Inflammatory macrophage treated with lipopolysaccharide for 4 hours (primary cell): Measurements from ENCODE around the gene MOGAT3.
A peak's percentile ranks its signal among the peaks of the same experiment; 100 is the strongest.

Experiments used
- DNase-seq: peaks from one replicate; pipeline ENCODE4 v3.0.0-alpha.2; 2020

The MOGAT3 gene, protein sequence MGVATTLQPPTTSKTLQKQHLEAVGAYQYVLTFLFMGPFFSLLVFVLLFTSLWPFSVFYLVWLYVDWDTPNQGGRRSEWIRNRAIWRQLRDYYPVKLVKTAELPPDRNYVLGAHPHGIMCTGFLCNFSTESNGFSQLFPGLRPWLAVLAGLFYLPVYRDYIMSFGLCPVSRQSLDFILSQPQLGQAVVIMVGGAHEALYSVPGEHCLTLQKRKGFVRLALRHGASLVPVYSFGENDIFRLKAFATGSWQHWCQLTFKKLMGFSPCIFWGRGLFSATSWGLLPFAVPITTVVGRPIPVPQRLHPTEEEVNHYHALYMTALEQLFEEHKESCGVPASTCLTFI

GRCh38 chr7:101200862-101201599 lies at the start of gene MOGAT3:
Gene MOGAT3, minus strand, starts transcription at chr7:101201036. Its CDS starts 182 bp downstream, at chr7:101200854.
- no peak for DNase-seq

GRCh38 chr7:101250324-101250723 lies 49.5 kb upstream of the MOGAT3 start:
- no peak for DNase-seq

- DNase-seq = no peak
These were observed 47.4 kb upstream of the MOGAT3 start for GRCh38 chr7:101248276-101248675.

- DNase-seq = no peak
These were observed 44.4 kb upstream of the MOGAT3 start for GRCh38 chr7:101245147-101245668.

- DNase-seq = peak; percentile 90
These were observed 43.7 kb upstream of the MOGAT3 start, which contains the start of gene FIS1 for GRCh38 chr7:101244375-101245146. Gene FIS1, minus strand, starts transcription at chr7:101245081. Its CDS starts 77 bp downstream, at chr7:101245004.

DNA sequence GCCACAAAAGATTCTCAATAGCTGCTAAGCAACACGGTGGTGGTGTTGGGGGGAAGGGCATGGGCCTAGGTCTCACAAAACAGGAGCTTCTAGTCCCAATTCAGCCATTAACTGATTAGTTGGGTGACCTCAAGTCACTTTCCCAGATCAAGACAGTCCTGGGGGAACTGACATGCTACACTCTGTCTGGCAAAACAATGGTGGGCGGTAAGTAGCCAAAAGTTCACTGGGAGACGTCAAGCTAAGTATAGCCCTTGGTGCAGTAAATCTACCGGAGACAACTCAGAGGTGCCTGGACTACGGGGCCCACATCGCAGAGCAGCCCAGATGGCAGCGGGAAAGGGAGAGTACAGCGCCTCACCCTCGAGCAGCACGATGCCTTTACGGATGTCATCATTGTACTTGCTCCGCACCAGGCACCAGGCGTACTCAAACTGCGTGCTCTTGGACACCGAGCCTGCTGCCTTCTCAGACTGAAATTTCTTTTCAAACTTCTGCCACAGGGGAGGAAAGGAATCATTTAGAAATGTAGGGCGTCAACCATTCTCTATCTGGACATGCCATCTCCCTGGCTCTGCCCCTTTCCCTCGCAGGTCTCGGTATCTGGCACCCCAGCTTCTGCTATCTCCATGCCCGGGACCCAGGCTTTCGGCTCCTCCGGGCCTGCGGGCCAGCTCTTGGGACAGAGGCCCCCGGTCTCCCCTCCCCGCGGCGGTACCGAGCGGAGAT lies 43.0 kb upstream of the MOGAT3 start:
- DNase-seq = peak; percentile 35

GRCh38 chr7:101241443-101242349 lies 40.9 kb upstream of the MOGAT3 start:
- no peak for DNase-seq

DNA sequence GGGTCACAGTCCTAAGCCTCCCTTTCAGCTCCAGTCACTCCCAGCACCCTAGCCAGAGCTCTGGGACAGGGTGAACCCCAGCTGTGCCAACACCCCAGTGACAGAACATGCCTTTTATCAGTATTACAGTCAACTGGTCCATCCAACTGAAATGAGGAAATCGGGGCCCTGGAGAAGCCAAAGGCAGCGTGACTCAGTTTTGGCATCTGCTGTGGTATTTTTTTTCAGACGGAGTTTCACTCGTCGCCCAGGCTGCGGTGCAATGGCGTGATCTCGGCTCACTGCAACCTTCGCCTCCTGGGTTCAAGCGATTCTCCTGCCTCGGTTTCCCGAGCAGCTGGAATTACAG lies 40.2 kb upstream of the MOGAT3 start:
- DNase-seq = peak; percentile 83

DNA sequence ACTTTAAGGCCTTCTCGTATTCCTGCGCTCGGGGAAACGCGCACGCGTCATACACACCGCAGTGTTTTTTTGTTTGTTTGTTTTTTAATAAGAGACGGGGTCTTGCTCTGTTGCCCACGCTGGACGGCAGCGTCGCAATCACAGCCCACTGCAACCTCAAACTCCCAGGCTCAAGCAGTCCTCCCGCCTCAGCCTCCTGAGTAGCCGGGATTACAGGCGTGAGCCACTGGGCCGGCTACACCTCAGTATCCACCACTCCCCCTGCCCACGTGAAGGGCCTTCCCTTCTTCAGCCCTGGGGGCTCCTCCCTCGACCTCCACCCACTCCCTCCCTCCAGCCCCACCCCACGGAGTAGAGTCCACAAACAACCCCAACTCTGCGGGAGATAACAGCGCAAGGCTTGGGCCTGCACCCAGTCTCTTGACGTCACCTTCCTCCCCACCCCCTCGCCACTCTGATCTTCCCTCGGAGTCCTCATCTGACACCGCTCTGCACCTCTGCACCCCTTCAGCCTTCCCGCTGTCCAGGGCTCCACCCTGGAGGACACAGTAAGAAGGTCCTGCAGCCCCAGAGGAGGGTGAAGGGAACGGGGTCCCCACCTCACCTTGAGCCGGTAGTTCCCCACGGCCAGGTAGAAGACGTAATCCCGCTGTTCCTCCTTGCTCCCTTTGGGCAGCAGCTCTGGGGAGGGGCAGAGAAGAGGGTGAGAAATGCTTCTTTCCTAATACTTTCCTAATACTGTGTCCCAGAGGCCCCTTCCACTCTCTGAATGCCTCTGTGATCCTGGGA lies 39.6 kb upstream of the MOGAT3 start:
- no peak for DNase-seq

GRCh38 chr7:101239951-101240220 lies 39.0 kb upstream of the MOGAT3 start:
- DNase-seq = no peak

GRCh38 chr7:101239191-101239950 lies 38.5 kb upstream of the MOGAT3 start:
- no peak for DNase-seq

GRCh38 chr7:101238226-101239182 lies 37.7 kb upstream of the MOGAT3 start:
- DNase-seq = no peak

DNA sequence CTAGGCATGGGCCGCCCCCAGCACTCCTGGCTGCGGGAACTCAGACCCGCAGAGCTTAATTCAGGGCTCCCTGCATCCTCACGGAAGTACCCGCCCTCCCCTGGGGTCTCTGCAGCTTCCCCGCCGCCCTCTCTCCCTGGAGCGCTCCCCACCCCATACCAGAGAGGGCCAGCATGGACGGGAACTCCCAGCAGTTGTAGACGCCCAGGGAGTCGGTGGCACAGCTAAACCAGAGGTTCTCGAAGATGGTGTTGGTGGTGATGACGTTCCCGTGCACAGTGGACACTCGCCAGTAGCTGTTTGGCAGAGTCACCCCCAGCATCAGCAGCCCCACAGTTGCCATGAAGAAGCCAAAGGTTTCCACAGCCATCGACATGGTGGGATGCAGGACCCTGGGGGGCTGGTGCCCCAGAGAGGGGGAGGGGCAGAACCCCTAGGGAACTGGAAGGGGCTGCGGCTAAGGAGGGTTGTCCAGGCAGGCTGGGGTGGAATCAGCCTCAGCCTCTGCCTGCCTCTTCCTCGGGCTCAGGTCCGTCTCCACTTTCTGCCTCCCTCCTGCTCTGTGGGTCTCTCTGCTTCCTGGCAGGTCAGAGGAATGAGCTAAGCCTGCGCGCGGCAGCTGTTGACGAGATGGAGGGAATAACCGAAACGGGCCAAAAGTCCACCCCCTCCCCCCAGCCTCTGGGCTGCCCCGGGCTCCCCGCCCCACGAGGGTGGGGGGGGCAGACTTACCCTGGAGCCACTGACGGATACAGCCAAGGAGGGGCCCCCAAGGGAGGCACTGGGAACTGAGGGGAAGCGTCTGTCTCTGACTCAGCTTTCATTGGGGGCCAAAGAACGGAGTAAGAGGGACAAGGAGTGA lies 36.6 kb upstream of the MOGAT3 start, which contains the start of gene CLDN15:
TSS of gene CLDN15 (minus strand) at position 597 of the 862 bp plus-strand sequence. CDS start at position 376, 221 bp downstream.
- no peak for DNase-seq

GRCh38 chr7:101236292-101236835 lies 35.5 kb upstream of the MOGAT3 start:
- DNase-seq = no peak

DNA sequence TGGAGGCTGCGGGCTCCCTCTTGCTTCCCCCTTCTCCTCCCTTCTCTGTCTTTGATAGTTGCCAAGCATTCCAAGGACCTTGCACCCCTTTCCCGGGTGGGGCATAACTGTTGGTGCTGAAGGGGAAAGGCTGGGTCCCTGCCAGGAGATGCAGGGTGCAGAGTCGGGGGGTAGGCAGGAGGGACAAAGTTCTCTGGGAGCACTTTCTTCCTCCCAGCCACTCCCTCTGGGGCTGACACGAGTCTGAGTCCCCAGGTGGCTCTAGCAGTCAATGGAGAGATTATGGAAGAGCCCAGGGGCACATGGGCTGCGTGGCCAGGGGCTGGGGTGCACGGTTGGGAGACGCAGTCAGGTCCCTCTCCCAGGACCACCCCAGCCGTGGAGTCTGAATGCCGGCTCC lies 34.7 kb upstream of the MOGAT3 start:
- no peak for DNase-seq

DNA sequence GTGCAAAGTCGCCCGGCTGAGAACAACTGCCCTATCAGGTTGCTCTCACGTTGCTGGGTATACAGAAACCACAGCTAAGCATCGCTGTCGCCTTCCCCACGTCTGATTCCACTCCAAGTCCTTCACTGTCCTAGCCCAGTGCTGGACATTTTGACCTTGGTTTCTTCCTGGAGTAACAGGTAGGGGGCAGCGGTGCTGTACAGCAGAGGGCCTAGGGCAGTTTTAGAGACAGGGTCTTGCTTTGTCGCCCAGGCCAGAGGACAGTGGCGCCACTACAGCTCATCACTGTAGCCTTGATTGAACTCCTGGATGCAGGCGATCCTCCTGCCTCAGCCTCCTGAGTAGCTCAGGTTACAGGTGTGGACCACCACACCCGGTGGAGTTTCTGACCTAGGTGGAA lies 34.2 kb upstream of the MOGAT3 start:
- no peak for DNase-seq

DNA sequence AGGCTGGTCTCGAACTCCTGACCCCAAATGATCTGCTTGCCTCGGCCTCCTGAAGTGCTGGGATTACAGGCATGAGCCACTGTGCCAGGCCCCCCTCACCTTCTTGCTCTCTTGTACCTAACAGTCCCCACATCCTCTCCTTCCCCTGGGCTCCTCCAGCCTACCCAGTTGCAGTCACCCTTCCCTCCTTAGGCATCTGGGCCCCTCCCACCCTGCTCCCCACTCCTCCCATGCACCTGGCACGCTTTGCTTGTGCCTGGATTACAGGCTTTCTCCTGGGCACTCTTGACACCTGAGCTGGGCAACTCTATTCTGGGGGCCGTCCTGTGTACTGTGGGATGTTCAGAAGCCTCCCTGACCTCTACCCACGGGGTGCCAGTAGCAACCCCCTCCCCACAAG lies 33.8 kb upstream of the MOGAT3 start:
- DNase-seq = no peak
